Measurements from ENCODE around the gene LPP.

Gene LPP

DNA sequence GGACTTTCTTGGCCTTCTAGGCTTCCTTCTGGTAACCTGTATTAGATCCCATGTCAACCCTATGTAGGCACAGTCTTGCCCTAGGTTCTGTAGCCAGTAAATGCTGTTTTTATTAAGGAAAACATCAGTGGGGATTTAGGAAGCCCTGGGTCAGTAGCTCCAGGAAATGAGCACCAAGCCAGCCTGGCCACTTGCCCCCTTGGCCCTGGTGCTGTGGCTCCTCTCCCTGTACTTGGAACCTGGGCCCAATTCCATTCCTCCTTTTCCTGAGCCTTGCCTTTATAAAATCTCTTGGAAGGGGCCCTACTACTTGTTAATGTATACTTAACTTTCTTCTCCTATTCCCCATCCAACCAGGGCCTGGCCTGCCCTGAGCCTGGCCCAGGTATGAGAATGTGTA lies 774.0 kb downstream of the LPP start:
- DNase-seq (ENCODE audit: low read depth): no peak
- no peak overlapping the region for H3K9ac ChIP-seq (ENCODE audit: low read length)
- H3K27me3 ChIP-seq (replicated peaks; ENCODE audit: control insufficient read depth, insufficient read depth, low read length): no peaks in the 10 kb centered on the region
- no peaks in the 10 kb centered on the region for H3K36me3 ChIP-seq (ENCODE audit: control insufficient read depth, insufficient read depth, low read length, severe bottlenecking)
- H3K4me3 ChIP-seq (ENCODE audit: low read length): no peak overlapping the region
- H3K9me3 ChIP-seq (ENCODE audit: control insufficient read depth, low read length): no peaks in the 10 kb centered on the region
- peaks cover 20% of the 10 kb centered on the region for H3K4me1 ChIP-seq (ENCODE audit: control insufficient read depth, insufficient read depth, low read length)

DNA sequence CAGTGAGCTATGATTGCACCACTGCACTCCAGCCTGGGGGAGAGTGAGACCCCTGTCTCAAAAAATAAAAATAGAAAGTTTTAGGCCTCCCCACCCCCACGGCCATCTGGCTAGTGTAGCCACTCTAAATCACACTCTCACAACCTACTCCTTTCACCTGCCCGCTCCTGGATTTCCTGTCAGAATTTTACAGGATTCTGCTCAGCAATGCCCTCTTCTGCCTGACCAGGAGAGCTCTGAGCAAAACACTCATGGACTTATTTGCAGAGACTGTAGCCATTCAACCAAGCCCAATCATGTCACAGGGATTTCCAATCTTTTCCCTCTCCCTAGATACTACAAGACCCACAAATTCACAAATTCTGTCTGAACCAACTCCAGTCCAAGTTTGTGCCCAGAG lies 775.2 kb downstream of the LPP start:
- H3K36me3 ChIP-seq (ENCODE audit: control insufficient read depth, insufficient read depth, low read length, severe bottlenecking): no peaks in the 10 kb centered on the region
- DNase-seq (ENCODE audit: low read depth): no peak

DNA sequence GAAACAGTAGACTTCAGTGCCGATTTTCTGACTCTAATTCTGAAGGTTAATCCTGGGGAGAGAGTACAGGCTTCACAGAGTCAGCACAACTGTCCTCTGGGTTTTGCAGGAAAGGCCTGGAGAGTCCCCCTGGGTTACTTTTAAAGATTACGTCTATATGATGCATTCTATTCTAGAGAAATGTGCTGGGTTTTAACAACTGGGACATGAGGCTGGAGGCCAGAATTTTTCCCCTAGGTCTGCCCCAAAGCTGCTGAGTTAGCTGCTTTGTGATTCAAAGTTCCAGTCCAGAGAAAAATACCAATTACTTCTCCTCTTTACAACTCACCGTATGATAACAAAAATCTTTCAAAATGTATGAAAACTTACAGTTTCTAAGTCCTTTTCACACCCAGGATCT lies 777.1 kb downstream of the LPP start:
- H3K9ac ChIP-seq (ENCODE audit: low read length): peak overlapping the region; percentile 52
- no peaks in the 10 kb centered on the region for H3K27me3 ChIP-seq (replicated peaks; ENCODE audit: control insufficient read depth, insufficient read depth, low read length)
- peaks cover 20% of the 10 kb centered on the region for H3K4me1 ChIP-seq (ENCODE audit: control insufficient read depth, insufficient read depth, low read length)
- no peak overlapping the region for H3K4me3 ChIP-seq (ENCODE audit: low read length)
- H3K9me3 ChIP-seq (ENCODE audit: control insufficient read depth, low read length): no peaks in the 10 kb centered on the region
- no peaks in the 10 kb centered on the region for H3K36me3 ChIP-seq (ENCODE audit: control insufficient read depth, insufficient read depth, low read length, severe bottlenecking)
- DNase-seq (ENCODE audit: low read depth): no peak

More for the DNA sequence above, 775.2 kb downstream of the LPP start:
- H3K9ac ChIP-seq (ENCODE audit: low read length): peak overlapping the region; percentile 26
- H3K27me3 ChIP-seq (replicated peaks; ENCODE audit: control insufficient read depth, insufficient read depth, low read length): no peaks in the 10 kb centered on the region
- no peaks in the 10 kb centered on the region for H3K9me3 ChIP-seq (ENCODE audit: control insufficient read depth, low read length)
- H3K4me1 ChIP-seq (ENCODE audit: control insufficient read depth, insufficient read depth, low read length): peaks cover 20% of the 10 kb centered on the region
- no peak overlapping the region for H3K4me3 ChIP-seq (ENCODE audit: low read length)

DNA sequence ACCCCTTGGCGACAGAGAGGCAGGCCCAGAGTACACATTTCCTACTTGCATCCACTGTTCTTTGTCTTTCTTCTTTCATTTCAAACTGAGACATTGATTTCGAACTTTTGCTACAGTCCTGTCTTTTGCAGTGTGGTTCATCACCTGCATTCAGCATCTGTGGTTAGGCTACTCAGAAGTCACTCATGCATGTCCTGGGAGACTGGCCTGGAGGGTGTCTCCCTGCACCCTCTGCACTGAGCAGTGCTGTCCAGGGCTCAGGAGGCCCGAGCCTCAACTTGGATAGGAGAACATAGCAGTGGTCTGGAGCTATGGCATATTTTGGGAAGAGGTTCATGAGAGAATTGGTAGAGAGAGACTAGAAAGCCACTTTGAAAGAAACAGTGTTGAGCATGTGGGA lies 777.6 kb downstream of the LPP start:
- Histone ChIP-seq H3K9ac (ENCODE audit: low read length) (peak overlapping the region; percentile 52), H3K9me3 (ENCODE audit: control insufficient read depth, low read length) (no peaks in the 10 kb centered on the region), H3K4me1 (ENCODE audit: control insufficient read depth, insufficient read depth, low read length) (peaks cover 20% of the 10 kb centered on the region), H3K36me3 (ENCODE audit: control insufficient read depth, insufficient read depth, low read length, severe bottlenecking) (no peaks in the 10 kb centered on the region), H3K4me3 (ENCODE audit: low read length) (no peak overlapping the region), H3K27me3 (replicated peaks; ENCODE audit: control insufficient read depth, insufficient read depth, low read length) (no peaks in the 10 kb centered on the region)
- no peak for DNase-seq (ENCODE audit: low read depth)

DNA sequence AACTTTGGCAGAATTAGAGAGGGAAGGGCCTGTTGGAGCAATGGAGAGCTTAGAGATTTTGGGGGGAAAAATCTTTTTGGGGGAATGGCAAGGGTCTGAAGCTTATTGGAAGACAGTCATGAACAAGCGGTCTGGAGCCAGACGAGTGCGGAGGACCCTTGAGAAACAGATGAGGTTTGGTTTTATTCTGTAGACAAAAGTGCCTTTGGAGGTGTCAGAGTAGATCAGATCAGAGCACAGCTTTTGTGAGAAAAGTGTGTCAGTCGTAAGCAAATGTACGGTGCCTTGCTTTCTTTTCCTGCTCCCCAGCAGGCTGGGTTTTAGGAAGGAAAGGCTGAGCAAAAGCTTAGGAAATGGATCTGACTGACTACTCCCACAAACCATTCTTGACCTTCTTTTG lies 781.0 kb downstream of the LPP start:
- no peak overlapping the region for H3K4me3 ChIP-seq (ENCODE audit: low read length)
- no peaks in the 10 kb centered on the region for H3K27me3 ChIP-seq (replicated peaks; ENCODE audit: control insufficient read depth, insufficient read depth, low read length)
- no peaks in the 10 kb centered on the region for H3K9me3 ChIP-seq (ENCODE audit: control insufficient read depth, low read length)
- H3K4me1 ChIP-seq (ENCODE audit: control insufficient read depth, insufficient read depth, low read length): peaks cover 24% of the 10 kb centered on the region
- H3K9ac ChIP-seq (ENCODE audit: low read length): no peak overlapping the region
- DNase-seq (ENCODE audit: low read depth): no peak
- H3K36me3 ChIP-seq (ENCODE audit: control insufficient read depth, insufficient read depth, low read length, severe bottlenecking): no peaks in the 10 kb centered on the region

DNA sequence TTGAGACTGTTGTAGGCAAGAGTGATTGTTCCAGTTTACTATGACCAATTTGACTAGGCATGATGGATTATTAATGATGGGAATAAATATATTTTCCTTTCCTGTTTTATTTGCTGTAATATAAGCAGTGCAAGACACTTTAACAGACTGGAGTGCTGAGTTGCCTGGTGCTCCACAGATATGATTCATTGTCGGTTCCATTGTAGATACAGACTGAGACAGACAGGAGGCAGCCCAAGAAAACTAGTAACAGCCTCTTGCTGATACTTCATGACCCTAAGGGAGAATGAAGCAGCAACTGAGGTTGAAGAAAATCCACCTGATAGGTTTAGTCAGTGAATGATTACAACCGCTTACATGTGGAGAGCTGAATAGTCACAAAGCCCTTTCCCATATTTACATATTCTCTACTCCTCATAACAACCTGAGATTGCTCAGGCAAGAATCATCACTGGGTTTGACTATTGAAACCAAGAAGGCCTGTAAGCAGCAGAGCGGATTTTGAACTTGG lies 782.7 kb downstream of the LPP start:
- no peak overlapping the region for H3K4me3 ChIP-seq (ENCODE audit: low read length)
- H3K36me3 ChIP-seq (ENCODE audit: control insufficient read depth, insufficient read depth, low read length, severe bottlenecking): no peaks in the 10 kb centered on the region
- H3K27me3 ChIP-seq (replicated peaks; ENCODE audit: control insufficient read depth, insufficient read depth, low read length): no peaks in the 10 kb centered on the region
- no peak for DNase-seq (ENCODE audit: low read depth)
- no peaks in the 10 kb centered on the region for H3K9me3 ChIP-seq (ENCODE audit: control insufficient read depth, low read length)
- no peak overlapping the region for H3K9ac ChIP-seq (ENCODE audit: low read length)
- peaks cover 25% of the 10 kb centered on the region for H3K4me1 ChIP-seq (ENCODE audit: control insufficient read depth, insufficient read depth, low read length)

DNA sequence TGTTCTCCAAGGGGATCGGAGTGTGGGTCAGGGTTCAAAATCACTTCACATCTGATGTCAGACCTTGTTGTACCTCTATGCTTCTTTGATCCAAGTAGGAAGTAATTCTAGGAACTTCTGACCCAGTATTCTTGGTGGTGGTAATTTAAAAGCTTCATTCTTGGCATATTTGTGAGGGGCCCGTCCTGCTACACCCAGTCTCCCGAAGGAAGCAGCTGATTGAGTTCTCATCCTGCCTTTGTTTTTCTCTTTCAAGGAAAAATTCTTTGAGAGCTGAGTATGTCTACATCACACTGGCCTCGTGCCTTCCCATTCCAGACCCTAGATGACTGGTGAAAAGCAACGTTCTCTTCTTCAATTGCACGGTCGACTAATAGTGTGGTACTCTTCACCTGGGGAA lies 783.4 kb downstream of the LPP start:
- Histone ChIP-seq H3K9me3 (ENCODE audit: control insufficient read depth, low read length) (no peaks in the 10 kb centered on the region), H3K36me3 (ENCODE audit: control insufficient read depth, insufficient read depth, low read length, severe bottlenecking) (no peaks in the 10 kb centered on the region), H3K4me1 (ENCODE audit: control insufficient read depth, insufficient read depth, low read length) (peaks cover 23% of the 10 kb centered on the region), H3K4me3 (ENCODE audit: low read length) (no peak overlapping the region), H3K27me3 (replicated peaks; ENCODE audit: control insufficient read depth, insufficient read depth, low read length) (no peaks in the 10 kb centered on the region), H3K9ac (ENCODE audit: low read length) (no peak overlapping the region)
- DNase-seq (ENCODE audit: low read depth): no peak

DNA sequence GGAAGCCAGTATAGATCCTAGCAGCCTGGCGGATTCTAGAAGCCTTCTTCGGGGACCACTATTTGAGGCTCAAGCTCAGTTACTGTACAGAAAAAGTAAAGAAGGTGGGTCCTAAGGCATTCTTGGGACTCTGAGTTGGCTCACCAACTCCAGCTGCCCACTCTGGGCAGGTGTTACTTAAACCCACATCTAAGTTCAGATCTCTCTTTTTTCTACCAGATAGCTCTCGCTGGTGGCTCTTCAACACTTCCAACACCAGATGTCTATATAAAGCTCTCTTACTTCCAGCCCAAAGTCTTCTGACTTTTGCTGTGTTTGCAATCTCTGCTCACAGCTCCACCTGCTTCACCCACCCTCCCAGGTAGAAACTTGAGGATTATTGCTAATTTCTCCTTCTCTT lies 785.0 kb downstream of the LPP start:
- Histone ChIP-seq H3K4me1 (ENCODE audit: control insufficient read depth, insufficient read depth, low read length) (peaks cover 36% of the 10 kb centered on the region), H3K4me3 (ENCODE audit: low read length) (no peak overlapping the region), H3K27me3 (replicated peaks; ENCODE audit: control insufficient read depth, insufficient read depth, low read length) (no peaks in the 10 kb centered on the region), H3K9me3 (ENCODE audit: control insufficient read depth, low read length) (no peaks in the 10 kb centered on the region), H3K9ac (ENCODE audit: low read length) (peak overlapping the region; percentile 78), H3K36me3 (ENCODE audit: control insufficient read depth, insufficient read depth, low read length, severe bottlenecking) (no peaks in the 10 kb centered on the region)
- no peak for DNase-seq (ENCODE audit: low read depth)

DNA sequence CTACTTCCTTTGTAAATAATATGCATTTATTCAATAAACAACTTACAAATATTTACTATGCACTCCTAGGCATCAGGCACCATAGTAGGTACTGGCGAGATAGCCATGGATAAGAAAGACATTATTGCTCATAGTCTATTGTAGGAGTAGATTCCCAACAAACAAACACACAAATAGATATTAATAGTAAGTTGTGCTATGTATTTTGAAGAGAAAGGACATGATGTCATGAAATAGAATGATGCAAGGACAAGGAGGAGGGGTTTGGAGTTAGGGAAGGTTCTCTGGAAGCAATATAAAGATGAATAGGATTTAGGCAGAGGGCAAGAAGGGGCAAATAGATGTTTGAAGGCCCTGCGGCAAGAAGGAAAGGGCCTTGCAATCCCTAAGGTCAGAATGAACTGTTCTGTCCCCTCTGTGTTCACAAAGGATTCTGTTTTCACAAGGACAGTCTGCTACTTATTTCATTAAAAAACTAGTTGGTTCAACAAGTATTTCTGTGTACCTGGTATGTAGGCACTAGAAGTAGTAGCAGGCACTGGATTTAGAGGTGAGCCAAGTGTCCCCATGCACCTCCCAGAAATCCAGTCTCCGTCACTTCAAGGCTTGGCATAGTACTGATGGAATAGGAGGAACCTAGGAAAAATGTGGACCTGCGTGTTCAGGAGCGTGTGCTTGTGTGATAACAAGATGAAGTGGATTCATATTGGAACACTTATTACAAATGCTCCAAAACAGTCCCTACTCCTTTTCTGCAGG lies 786.0 kb downstream of the LPP start:
- DNase-seq (ENCODE audit: low read depth): no peak
- Histone ChIP-seq H3K9me3 (ENCODE audit: control insufficient read depth, low read length) (no peaks in the 10 kb centered on the region), H3K4me1 (ENCODE audit: control insufficient read depth, insufficient read depth, low read length) (peaks cover 46% of the 10 kb centered on the region), H3K27me3 (replicated peaks; ENCODE audit: control insufficient read depth, insufficient read depth, low read length) (no peaks in the 10 kb centered on the region), H3K36me3 (ENCODE audit: control insufficient read depth, insufficient read depth, low read length, severe bottlenecking) (no peaks in the 10 kb centered on the region), H3K4me3 (ENCODE audit: low read length) (peak overlapping the region; percentile 9), H3K9ac (ENCODE audit: low read length) (peak overlapping the region; percentile 78)
